GM21390 (cell line): Measurements from ENCODE around the gene MRPL58.
"Not testable (repeated sequence)": the region's sequence is repeated elsewhere in the genome, so short reads cannot be mapped to it uniquely, and the experiment has no call there.

Source experiments
- ATAC-seq: cut with Tn5 transposase; IDR thresholded peaks from one replicate; pipeline ENCODE4 v1.9.1; 2021; ENCODE audit not compliant: unreplicated experiment

Gene MRPL58

GRCh38 chr17:74987418-74987908 lies 25.0 kb upstream of the MRPL58 start, which contains the start of gene CDR2L:
Gene CDR2L, plus strand, starts transcription at chr17:74987632. Its CDS starts 412 bp downstream, at chr17:74988044.
- ATAC-seq, result peak; percentile 94

GRCh38 chr17:74987909-74988711 lies 24.4 kb upstream of the MRPL58 start:
- ATAC-seq, result peak; percentile 39

- no peak for ATAC-seq
Measured at GRCh38 chr17:74990581-74991105, 21.8 kb upstream of the MRPL58 start.

- no peak for ATAC-seq
Measured at GRCh38 chr17:74992223-74992622, 20.2 kb upstream of the MRPL58 start.

GRCh38 chr17:74994440-74994839 lies 18.0 kb upstream of the MRPL58 start:
- ATAC-seq, result no peak

GRCh38 chr17:74995847-74996246 lies 16.6 kb upstream of the MRPL58 start:
- ATAC-seq, result no peak

- ATAC-seq, result no peak
Measured at GRCh38 chr17:74998783-74999182, 13.7 kb upstream of the MRPL58 start.

- ATAC-seq, result no peak
Measured at GRCh38 chr17:74999523-74999922, 12.9 kb upstream of the MRPL58 start.

- no peak for ATAC-seq
Measured at GRCh38 chr17:75001915-75002843, 10.3 kb upstream of the MRPL58 start.

- ATAC-seq, result no peak
Measured at GRCh38 chr17:75003070-75003956, 9.2 kb upstream of the MRPL58 start.

- ATAC-seq, result no peak
Measured at GRCh38 chr17:75003957-75004355, 8.5 kb upstream of the MRPL58 start.

- ATAC-seq, result no peak
Measured at GRCh38 chr17:75004371-75004770, 8.1 kb upstream of the MRPL58 start.

GRCh38 chr17:75005291-75005690 lies 7.2 kb upstream of the MRPL58 start:
- ATAC-seq, result no peak

GRCh38 chr17:75006084-75006483 lies 6.4 kb upstream of the MRPL58 start:
- ATAC-seq, result not testable (repeated sequence)

- ATAC-seq, result no peak
Measured at GRCh38 chr17:75006653-75007052, 5.8 kb upstream of the MRPL58 start.

GRCh38 chr17:75008373-75008772 lies 4.1 kb upstream of the MRPL58 start:
- ATAC-seq, result no peak

GRCh38 chr17:75009139-75009724 lies 3.2 kb upstream of the MRPL58 start:
- ATAC-seq, result no peak

GRCh38 chr17:75010683-75011400 lies 1.6 kb upstream of the MRPL58 start:
- no peak for ATAC-seq

- ATAC-seq, result no peak
Measured at GRCh38 chr17:75011401-75012095, 922 bp upstream of the MRPL58 start.
